Stimulated activated effector memory CD8-positive, alpha-beta T cell treated with anti-CD3 and anti-CD28 coated beads, Interleukin-12 subunit alpha, Interleukin-12 subunit beta, amount 100 ng/mL, for 72 hours (primary cell): Measurements from ENCODE around the gene SLC14A1.

Experiments used
- ATAC-seq: fragments of 150-1000 bp; cut with Tn5 transposase; 2 replicates; pipeline ENCODE4 v1.10.0; 2021
- DNase-seq, 2 donors: peaks; one replicate each; pipeline ENCODE4 v3.0.0; 2021 to 2022; ENCODE audit warnings: low spot score in 2 of 2
- H3K27ac Mint-ChIP-seq: one replicate; pipeline ENCODE4 v1.8.0; 2022; ENCODE audit warnings: mild to moderate bottlenecking, mixed read lengths
- H3K36me3 Mint-ChIP-seq: one replicate; pipeline ENCODE4 v1.8.0; 2022; ENCODE audit warnings: mild to moderate bottlenecking, mixed read lengths
- H3K4me1 Mint-ChIP-seq: one replicate; pipeline ENCODE4 v1.8.0; 2022; ENCODE audit warnings: mixed read lengths
- H3K4me3 Mint-ChIP-seq: one replicate; pipeline ENCODE4 v1.8.0; 2022; ENCODE audit warnings: mild to moderate bottlenecking, mixed read lengths
- H3K9me3 Mint-ChIP-seq: one replicate; pipeline ENCODE4 v1.8.0; 2022; ENCODE audit warnings: mixed read lengths

SLC14A1 gene

GRCh38 chr18:45761512-45762114, 37.6 kb downstream of the SLC14A1 start:
- H3K4me3 Mint-ChIP-seq, result no peak overlapping the region
- H3K27ac Mint-ChIP-seq, result no peak overlapping the region
- H3K36me3 Mint-ChIP-seq, result no peaks in the 10 kb centered on the region
- DNase-seq (no peak), ATAC-seq (no peak)
- H3K4me1 Mint-ChIP-seq, result no peaks in the 10 kb centered on the region
- no peaks in the 10 kb centered on the region for H3K9me3 Mint-ChIP-seq

DNA sequence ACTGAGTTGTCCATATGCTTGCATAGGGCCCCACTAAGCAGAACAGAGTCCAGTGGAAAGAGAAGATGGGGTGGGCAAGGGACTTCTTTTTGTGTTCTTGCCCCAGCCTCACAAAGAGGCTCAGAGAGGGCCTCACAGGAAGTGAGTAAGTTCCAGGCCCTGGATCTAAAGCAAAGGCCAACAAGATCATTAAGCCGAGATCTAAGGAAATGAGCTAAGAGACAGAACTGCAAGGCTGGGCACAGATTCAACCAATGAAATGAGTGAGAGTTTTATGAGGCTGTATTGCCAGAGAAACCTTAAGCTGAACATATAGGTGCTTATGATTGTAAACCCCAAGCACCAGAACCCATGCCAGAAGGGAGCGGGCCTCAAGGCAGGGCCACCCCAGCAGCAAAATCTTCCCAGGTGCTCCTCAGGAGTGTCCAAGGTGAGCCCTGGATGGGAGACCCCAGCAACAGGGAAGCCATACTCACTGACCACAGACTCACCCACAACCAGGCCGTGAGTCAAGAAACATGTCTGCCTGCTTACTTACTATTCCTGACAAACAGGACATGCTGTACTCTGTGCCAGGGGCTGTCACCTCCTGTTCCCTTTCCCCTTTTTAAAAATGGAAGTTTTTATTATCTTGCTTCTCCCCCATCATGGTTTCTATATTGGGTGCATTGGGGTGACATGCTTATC, 40.2 kb downstream of the SLC14A1 start:
- Mint-ChIP-seq H3K4me3 (no peak overlapping the region), H3K27ac (peak overlapping the region; percentile 14), H3K9me3 (no peaks in the 10 kb centered on the region), H3K36me3 (no peaks in the 10 kb centered on the region), H3K4me1 (no peaks in the 10 kb centered on the region)
- DNase-seq, result no peak
- ATAC-seq, result peak; percentile 56

GRCh38 chr18:45765796-45766195, 41.8 kb downstream of the SLC14A1 start:
- Mint-ChIP-seq H3K27ac (no peak overlapping the region), H3K4me3 (no peak overlapping the region)
- no peak for ATAC-seq

DNA sequence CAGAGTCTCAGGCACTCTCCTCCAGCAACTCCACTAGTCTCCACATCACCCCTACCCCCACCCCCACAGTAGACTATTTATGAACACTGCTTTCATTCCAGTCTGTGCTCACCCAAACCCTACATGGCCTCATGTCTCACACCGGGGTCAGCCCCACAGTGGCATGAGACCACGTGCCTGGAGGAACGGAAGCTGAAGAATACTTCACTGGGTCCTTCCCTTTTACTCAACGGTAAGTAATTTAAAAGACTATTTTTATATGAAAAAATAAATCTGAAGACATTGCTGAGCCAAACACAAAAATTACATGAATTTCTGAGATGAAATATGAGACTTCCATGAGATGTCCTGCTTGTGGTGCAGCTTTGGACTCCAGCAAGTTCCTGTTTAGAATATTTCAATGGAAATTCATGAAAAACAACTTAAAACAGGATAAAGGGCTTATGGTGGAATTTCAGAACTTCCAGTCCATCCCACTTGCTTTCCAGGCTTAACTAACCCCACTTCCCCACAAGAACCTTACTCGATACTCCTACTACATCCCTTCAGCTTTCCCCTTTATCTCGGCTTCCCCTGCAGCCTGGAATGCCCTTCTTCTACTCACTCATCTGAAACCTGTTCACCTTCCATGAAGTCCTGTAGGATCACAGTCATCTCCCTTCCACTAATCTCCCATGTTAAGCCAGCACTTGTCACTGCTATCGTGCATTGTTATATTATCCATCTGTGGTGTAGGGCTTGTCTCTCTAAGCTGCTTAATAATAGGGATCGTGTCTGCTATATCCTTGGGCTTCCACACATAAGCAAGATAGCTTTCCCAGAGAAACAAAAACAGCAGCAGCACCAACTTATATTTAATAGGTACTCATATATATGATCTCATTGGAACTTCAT, 47.9 kb downstream of the SLC14A1 start:
- Mint-ChIP-seq H3K27ac (no peak overlapping the region), H3K4me3 (no peak overlapping the region), H3K4me1 (peaks cover 52% of the 10 kb centered on the region), H3K36me3 (no peaks in the 10 kb centered on the region), H3K9me3 (no peaks in the 10 kb centered on the region)
- ATAC-seq (no peak), DNase-seq (no peak)

More at GRCh38 chr18:45765796-45766195, 41.8 kb downstream of the SLC14A1 start:
- Mint-ChIP-seq H3K9me3 (no peaks in the 10 kb centered on the region), H3K36me3 (no peaks in the 10 kb centered on the region), H3K4me1 (peaks cover 14% of the 10 kb centered on the region)
- no peak for DNase-seq

DNA sequence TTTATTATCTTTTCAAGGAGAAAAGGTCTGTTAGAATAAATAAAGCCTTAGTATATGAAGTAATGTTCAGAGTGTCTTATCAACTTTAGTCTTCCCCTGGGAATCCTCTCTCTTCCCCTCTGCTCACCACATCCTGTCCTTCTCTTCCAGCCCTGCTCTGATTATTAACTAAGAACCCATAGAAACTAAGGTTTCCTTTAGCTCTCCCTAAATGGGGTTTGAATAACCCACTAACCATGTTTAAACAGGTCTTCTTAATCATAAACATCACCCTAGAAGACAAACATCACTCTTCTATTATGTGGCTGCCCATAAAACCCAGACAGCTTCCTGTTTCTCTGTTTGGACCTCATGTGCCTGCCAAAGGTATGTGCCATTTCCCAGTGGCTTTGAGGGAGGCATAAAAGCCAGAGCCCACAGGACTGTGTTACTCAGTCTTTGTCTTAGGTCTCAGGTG, 50.1 kb downstream of the SLC14A1 start:
- peak overlapping the region; percentile 62 for H3K27ac Mint-ChIP-seq
- H3K36me3 Mint-ChIP-seq, result no peaks in the 10 kb centered on the region
- DNase-seq, result no peak
- H3K4me1 Mint-ChIP-seq, result peaks cover 52% of the 10 kb centered on the region
- no peaks in the 10 kb centered on the region for H3K9me3 Mint-ChIP-seq
- peak overlapping the region; percentile 66 for H3K4me3 Mint-ChIP-seq
- ATAC-seq, result peak; percentile 74

DNA sequence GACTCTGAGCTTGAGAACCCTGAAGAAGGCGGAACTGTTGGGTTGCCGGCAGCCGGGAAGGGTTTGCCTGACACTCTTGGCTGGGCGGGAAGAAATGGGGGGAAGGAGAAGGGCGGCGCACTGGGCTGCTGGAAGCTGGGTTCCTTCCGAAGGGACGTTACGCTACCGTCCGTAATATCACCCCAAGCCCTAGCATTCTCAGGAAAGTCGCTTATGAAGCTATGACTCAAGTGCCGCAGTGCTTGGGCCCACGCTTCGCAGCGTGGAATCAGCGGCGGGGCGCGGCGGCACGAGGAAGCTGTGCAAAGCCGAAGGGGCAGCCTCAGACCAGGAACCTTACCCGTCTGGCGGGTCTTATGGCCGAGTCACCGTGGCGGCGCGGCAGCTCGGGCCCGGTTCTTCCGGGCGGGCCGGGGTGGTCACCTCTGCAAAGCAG, 51.3 kb downstream of the SLC14A1 start:
- Mint-ChIP-seq H3K4me1 (peaks cover 43% of the 10 kb centered on the region), H3K27ac (peak overlapping the region; percentile 66), H3K9me3 (no peaks in the 10 kb centered on the region), H3K4me3 (peak overlapping the region; percentile 66), H3K36me3 (no peaks in the 10 kb centered on the region)
- DNase-seq (peak; percentile 30 to 74), ATAC-seq (peak; percentile 79)

DNA sequence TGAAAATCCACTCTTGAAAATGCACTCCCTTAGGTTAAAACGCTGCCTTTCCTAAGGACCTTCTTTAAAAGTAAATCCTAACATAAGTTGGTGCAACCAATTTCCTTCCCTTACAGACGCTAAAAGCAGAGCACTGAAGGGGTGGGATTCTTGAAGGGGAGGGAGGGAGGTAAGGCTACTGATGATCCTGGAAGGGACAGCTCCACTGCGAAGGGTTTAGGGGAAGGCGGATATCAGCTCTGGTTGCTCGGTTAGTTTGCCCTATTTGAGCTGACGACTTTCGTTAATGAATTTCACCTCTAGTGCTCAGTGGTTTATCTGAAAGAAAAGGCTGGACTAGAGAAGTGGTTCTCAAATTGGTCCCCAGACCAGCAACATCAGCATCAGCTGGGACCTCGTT, 51.8 kb downstream of the SLC14A1 start:
- Mint-ChIP-seq H3K27ac (peak overlapping the region; percentile 66), H3K9me3 (no peaks in the 10 kb centered on the region), H3K4me1 (peaks cover 38% of the 10 kb centered on the region), H3K4me3 (peak overlapping the region; percentile 66), H3K36me3 (no peaks in the 10 kb centered on the region)
- DNase-seq (no peak), ATAC-seq (no peak)

DNA sequence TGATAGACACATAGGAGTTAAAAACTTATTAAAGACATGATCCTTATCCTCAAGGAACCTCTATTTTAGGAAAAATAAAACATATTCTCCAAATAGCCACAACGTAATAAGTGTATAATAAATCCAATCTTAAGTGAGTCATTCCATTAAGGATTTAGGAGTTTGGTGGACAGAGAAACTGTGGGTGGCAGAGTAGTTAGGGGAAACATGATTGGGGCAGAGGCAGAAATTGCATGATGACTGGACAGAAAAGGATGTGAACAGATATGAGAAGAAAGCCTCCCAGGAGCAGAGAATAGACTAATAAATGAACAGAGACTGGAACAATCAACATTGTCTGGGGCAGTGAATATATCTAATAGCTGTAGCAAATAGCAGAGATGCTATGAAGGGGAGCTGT, 53.4 kb downstream of the SLC14A1 start:
- DNase-seq, result no peak
- no peak overlapping the region for H3K4me3 Mint-ChIP-seq
- H3K27ac Mint-ChIP-seq, result no peak overlapping the region
- H3K9me3 Mint-ChIP-seq, result no peaks in the 10 kb centered on the region
- no peaks in the 10 kb centered on the region for H3K36me3 Mint-ChIP-seq
- peaks cover 23% of the 10 kb centered on the region for H3K4me1 Mint-ChIP-seq
- no peak for ATAC-seq

DNA sequence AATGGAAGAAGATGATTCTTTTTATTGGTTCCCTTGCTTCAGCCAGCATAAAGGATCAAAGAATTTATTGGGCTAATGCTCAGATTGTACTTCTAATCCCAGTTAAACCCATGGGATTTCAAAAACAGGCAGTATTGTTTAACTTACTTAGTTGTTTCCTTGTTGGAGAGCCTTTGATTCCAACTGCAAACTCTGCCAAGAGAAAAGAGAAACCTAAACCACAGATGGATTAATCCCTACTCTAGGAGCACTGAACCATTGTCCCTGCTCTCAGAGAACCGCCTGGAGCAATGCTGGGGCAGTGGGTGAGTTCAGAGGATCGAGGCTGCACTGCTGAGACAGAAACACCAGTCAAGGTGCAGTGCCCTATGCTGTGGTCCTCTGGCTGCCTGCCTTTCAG, 56.6 kb downstream of the SLC14A1 start:
- Mint-ChIP-seq H3K4me3 (no peak overlapping the region), H3K36me3 (no peaks in the 10 kb centered on the region), H3K4me1 (no peaks in the 10 kb centered on the region), H3K27ac (no peak overlapping the region), H3K9me3 (no peaks in the 10 kb centered on the region)
- DNase-seq, result no peak
- no peak for ATAC-seq

DNA sequence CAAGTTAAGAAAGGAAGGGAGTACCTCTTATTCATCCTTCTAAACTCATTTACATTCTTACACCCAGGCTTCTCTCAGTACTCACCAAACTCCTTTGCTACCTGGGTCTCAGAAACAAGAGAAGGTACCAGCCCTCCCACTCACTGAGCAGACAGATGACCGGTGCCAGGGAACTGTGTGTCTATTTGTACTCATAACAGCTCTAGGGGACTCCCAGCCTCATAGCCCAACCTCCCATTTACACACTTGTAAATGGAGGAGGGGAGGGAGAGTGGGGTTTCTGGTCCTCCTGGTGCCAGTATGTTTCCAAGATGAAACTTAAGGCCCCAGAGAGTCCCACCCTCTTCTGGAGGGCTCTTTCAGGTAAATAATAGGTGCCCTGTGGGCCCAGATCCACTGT, 58.7 kb downstream of the SLC14A1 start:
- Mint-ChIP-seq H3K4me1 (no peaks in the 10 kb centered on the region), H3K27ac (no peak overlapping the region), H3K36me3 (no peaks in the 10 kb centered on the region), H3K4me3 (no peak overlapping the region), H3K9me3 (no peaks in the 10 kb centered on the region)
- ATAC-seq (peak; percentile 24), DNase-seq (no peak)

DNA sequence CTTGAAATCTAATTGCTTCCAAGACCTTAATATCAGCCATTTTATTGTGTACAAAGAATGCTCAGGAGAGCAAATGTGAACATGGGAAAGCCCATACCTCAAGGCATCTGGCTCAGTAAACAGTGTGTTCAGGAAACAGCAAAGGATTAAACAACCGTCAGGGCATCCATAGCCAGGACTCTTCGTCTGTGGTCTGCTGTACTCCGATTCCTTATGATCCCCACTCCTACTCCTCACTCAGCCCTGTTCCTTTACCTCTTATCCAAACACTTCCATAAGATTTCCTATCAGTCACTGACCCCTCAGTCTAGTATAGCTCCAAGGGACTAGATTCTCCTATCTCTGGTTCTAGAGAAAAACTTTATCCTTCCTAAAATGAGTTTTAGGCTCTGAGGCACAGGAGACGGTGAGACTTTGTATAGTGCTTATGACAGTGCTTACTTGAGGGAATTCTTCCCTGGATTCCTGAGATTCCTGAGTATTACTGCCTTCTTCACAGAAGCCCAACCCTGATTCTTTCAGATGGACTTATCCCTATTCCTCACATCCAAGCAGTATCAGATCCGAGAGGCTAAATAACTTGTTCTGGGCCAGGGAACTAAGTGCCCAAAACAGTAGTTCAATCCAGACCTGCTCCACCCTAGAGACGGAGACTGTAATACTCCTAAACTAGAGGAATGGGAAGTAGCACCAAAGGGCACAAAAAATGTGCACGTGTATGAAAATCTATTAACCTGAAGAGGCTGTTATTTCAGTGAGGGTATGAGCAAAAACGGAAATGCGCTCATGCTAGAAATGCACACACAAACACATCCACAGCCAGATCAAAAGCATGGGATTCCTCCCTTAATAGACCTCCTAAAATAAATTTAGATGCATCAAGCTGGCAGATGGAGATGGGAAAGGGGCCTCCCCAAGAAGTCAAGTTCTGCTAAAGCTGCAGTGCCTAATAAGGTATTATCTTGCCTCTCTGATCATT, 59.4 kb downstream of the SLC14A1 start:
- no peak overlapping the region for H3K27ac Mint-ChIP-seq
- no peak for DNase-seq

DNA sequence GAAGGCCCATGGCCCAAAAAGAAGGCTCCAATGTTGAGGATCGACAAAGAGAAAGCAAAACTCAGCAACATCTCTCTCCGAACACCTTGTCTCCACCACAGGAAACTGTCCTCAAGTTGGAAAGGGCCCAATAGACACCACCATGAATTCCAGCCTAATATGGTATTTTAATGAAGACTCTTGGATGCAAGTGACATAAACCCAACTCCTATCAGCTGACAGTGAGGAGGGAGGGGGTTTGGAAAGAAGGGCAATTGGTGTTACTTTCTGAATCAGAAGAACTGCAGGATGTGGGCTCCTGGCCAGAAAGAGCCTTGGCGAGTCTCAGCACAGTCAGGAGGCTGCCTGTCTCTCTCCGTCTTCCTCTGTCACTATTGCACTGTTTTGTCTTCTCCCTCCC, 61.2 kb downstream of the SLC14A1 start:
- Mint-ChIP-seq H3K4me3 (no peak overlapping the region), H3K36me3 (no peaks in the 10 kb centered on the region), H3K4me1 (no peaks in the 10 kb centered on the region), H3K27ac (peak overlapping the region; percentile 7), H3K9me3 (no peaks in the 10 kb centered on the region)
- ATAC-seq (peak; percentile 65), DNase-seq (no peak)

More for the DNA sequence above, 59.4 kb downstream of the SLC14A1 start:
- Mint-ChIP-seq H3K4me3 (no peak overlapping the region), H3K4me1 (no peaks in the 10 kb centered on the region), H3K9me3 (no peaks in the 10 kb centered on the region), H3K36me3 (no peaks in the 10 kb centered on the region)
- no peak for ATAC-seq

GRCh38 chr18:45786941-45787340, 63.0 kb downstream of the SLC14A1 start:
- Mint-ChIP-seq H3K4me1 (no peaks in the 10 kb centered on the region), H3K36me3 (no peaks in the 10 kb centered on the region), H3K9me3 (no peaks in the 10 kb centered on the region), H3K4me3 (no peak overlapping the region), H3K27ac (no peak overlapping the region)
- DNase-seq, result no peak
- no peak for ATAC-seq

DNA sequence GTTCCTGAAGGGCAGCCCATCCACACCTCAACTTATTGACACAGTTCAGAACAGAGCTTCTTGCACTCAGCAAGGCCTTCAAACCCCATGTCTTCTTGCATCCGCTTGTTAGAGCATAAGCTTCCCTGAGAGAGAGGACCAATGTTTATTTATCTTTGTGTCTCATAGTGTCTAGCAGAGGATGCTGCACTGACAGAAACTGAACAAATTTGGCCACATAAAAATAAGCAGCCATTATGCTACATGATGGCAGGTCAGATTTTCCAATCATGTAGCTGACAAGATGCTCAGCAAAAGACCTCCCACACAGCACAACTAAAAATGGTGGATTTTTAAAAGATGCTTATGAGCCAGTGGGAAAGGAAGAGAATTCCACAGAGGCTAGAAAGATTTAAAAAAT, 63.4 kb downstream of the SLC14A1 start:
- DNase-seq, result no peak
- Mint-ChIP-seq H3K36me3 (no peaks in the 10 kb centered on the region), H3K4me1 (no peaks in the 10 kb centered on the region), H3K9me3 (no peaks in the 10 kb centered on the region), H3K27ac (no peak overlapping the region), H3K4me3 (no peak overlapping the region)
- no peak for ATAC-seq
